Chondrocyte (in vitro differentiated cells): Measurements from ENCODE around the gene CRMP1. TPM values are rescaled to one million over a fixed set of nuclear protein-coding genes. Genes with fewer than 3 reads are reported as not detected.

Source experiments
- DNase-seq: peaks from one replicate; pipeline ENCODE4 v3.0.0; 2021; ENCODE audit warnings: mixed read lengths, low spot score
- H3K27ac Mint-ChIP-seq: one replicate; pipeline ENCODE4 v1.8.0; 2021; ENCODE audit warnings: mild to moderate bottlenecking, moderate library complexity, mixed read lengths; ENCODE audit not compliant: unreplicated experiment
- H3K27me3 Mint-ChIP-seq: 2 replicates; pipeline ENCODE4 v1.8.0; 2021; ENCODE audit warnings: low read depth, mixed read lengths
- H3K36me3 Mint-ChIP-seq: 2 replicates; pipeline ENCODE4 v1.8.0; 2021; ENCODE audit warnings: low read depth, mixed read lengths
- H3K4me1 Mint-ChIP-seq: 2 replicates; pipeline ENCODE4 v1.8.0; 2021; ENCODE audit warnings: low read depth, mild to moderate bottlenecking, mixed read lengths
- H3K4me3 Mint-ChIP-seq: one replicate; pipeline ENCODE4 v1.8.0; 2021; ENCODE audit warnings: mild to moderate bottlenecking, moderate library complexity, mixed read lengths; ENCODE audit not compliant: unreplicated experiment
- H3K9me3 Mint-ChIP-seq: 2 replicates; pipeline ENCODE4 v1.8.0; 2021; ENCODE audit warnings: low read depth, mixed read lengths
- CTCF ChIP-seq: fragments of 200-600 bp; sonication (generic); IDR thresholded peaks from 2 replicates; pipeline ENCODE4 v1.5.0; 2021; ENCODE audit warnings: antibody characterized with exemption, mild to moderate bottlenecking, moderate library complexity
- total RNA-seq: library from RNA; stranded (reverse); gene quantifications from 3 replicates; pipeline ENCODE4 v1.2.1, GENCODE V29; 2021

CRMP1 gene
- total RNA-seq, 1 donor from 2014 or later: 59.5 TPM

GRCh38 chr4:5866841-5867813 is 25.8 kb downstream of the CRMP1 start:
- H3K27me3 Mint-ChIP-seq: no peaks in the 10 kb centered on the region
- H3K4me1 Mint-ChIP-seq: peaks cover 15% of the 10 kb centered on the region
- peaks cover 8% of the 10 kb centered on the region for H3K36me3 Mint-ChIP-seq
- no peak for DNase-seq
- H3K9me3 Mint-ChIP-seq: no peaks in the 10 kb centered on the region
- no peak for TF ChIP-seq CTCF
- H3K27ac Mint-ChIP-seq: no peak overlapping the region
- no peak overlapping the region for H3K4me3 Mint-ChIP-seq

DNA sequence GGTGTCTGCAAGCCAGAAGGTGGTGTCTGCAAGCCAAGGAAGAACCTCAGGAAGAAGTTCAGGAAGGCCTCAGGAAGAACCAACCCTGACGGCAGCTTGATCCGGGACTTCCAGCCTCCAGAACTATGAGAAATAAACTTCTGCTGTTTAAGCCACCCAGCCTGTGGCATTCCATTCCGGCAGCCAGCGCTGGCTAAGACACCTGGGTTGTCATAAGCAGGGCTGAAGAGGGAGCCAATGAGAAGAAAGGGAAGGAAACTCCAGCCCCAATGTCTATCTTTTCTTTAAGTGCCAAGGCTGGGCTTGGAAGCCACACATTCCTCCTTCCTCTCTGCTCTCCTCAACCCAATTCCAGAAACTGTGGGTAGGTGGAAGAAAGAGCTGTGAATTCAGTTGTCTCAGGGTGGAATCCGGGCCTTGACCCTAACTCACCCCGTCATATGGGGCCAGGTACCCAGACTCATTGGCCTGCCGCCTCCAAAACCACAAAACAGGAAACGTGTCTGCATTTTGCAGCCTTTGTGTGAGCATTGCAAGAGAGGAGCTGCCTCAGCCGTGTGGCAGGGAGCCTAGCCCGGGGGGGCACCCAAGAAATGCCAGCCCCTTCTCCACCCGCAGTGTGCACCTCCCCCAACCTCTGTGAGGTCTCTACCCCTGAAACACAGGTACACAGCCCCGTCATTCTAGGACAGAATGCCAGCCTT is 26.8 kb downstream of the CRMP1 start:
- no peak for DNase-seq
- no peaks in the 10 kb centered on the region for H3K9me3 Mint-ChIP-seq
- no peak overlapping the region for H3K27ac Mint-ChIP-seq
- peaks cover 8% of the 10 kb centered on the region for H3K36me3 Mint-ChIP-seq
- H3K27me3 Mint-ChIP-seq: no peaks in the 10 kb centered on the region
- peaks cover 15% of the 10 kb centered on the region for H3K4me1 Mint-ChIP-seq
- H3K4me3 Mint-ChIP-seq: no peak overlapping the region
- no peak for TF ChIP-seq CTCF

DNA sequence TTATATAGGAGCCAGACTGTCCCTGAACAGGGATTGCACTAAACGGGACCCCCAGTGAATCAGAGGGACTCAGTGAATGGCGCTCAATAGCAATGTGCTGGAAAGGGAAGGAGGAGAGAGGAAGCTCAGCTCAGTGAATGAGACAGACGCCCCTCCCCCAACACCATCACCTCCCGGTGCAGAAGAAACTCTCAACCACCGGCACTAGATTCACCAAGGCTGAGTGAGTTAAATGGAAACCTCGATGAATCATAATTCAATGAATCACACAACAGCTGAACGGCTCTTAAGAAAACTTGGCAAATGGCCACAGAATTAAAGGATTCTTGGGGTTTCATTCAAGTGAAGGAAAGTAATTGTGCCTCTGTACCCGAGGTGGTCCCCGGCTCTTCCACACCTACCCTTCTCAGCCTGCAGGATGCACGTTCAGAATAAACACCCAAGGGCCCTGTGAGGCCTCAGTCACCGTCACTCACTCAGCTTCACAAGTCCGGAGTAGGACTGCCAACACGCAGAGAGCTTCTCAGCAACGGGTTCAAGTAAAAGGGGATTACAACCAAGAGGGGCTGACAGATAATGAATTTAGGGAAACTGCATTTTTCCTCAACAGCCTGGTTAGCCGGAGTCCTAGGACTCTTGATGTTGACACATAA is 29.3 kb downstream of the CRMP1 start:
- H3K9me3 Mint-ChIP-seq: no peaks in the 10 kb centered on the region
- DNase-seq: no peak
- no peaks in the 10 kb centered on the region for H3K27me3 Mint-ChIP-seq
- peak overlapping the region; percentile 89 for H3K27ac Mint-ChIP-seq
- H3K4me3 Mint-ChIP-seq: no peak overlapping the region
- H3K36me3 Mint-ChIP-seq: peaks cover 4% of the 10 kb centered on the region
- TF ChIP-seq CTCF: no peak
- peaks cover 15% of the 10 kb centered on the region for H3K4me1 Mint-ChIP-seq

DNA sequence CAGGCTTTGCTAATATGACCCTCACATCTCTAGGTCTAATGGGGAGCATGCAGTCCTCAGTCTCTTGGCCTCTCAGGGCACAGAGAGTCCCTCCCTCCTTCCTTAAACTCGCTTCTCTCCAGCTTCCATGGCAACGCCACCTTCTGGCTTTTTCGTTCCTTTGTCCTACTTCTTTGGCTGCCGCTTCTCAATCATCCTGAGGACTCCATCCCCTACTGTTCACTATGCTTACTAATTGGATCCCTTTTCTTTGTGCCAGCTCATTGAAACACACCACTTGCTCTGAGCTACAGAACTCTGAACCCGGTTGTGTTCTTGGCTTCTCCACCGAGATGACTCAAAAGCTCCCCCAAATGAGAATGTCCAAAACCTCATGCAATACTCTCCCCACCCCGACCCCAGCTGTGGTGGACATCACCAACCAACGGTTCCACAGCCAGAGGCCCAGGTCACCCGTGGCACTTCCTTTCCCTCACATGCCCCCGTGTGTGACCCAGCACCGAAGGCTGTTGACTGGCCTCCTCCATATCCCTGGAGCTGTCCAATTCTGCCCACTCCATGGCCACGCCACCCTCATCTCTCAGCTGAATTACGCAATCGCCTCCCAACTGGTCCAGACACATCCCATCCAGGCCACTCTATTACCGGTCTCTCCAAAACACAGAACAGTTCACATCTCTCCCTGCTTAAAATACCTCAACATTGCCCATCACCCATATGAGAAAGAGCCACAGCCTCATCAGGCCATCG is 34.7 kb downstream of the CRMP1 start:
- Mint-ChIP-seq H3K36me3 (peaks cover 2% of the 10 kb centered on the region), H3K27ac (no peak overlapping the region), H3K4me3 (no peak overlapping the region), H3K4me1 (peaks cover 2% of the 10 kb centered on the region), H3K9me3 (no peaks in the 10 kb centered on the region), H3K27me3 (no peaks in the 10 kb centered on the region)
- no peak for TF ChIP-seq CTCF
- DNase-seq: no peak
